GM19099 (cell line): ENCODE measurements around the gene KRT82.

ENCODE experiments used
- POLR2A ChIP-seq: IDR thresholded peaks from 3 replicates; pipeline ENCODE4 v1.6.1; 2011; ENCODE audit warnings: low read depth; ENCODE audit not compliant: insufficient read length; ENCODE audit errors: extremely low read depth

KRT82 gene

DNA sequence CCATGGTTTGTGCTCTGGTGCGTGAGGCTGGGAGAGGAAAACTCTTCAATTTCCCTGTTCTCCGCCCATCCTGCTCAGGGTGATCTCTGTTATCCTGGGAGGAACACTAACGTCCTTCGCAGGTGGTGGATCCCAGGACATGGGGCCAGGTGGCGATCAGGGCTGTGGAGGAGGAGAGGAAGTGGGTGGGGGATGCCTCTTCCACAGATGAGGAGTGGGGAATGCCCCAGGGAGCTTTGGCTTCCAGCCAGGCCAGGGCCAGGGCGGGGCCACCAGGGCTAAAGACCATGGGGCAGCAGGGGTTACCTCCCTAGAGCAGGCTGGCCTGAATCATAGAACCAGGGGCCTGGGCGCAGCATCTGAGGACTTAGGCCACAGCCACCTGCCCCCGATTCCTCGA is 31.4 kb upstream of the KRT82 start:
- no peak for TF ChIP-seq POLR2A

DNA sequence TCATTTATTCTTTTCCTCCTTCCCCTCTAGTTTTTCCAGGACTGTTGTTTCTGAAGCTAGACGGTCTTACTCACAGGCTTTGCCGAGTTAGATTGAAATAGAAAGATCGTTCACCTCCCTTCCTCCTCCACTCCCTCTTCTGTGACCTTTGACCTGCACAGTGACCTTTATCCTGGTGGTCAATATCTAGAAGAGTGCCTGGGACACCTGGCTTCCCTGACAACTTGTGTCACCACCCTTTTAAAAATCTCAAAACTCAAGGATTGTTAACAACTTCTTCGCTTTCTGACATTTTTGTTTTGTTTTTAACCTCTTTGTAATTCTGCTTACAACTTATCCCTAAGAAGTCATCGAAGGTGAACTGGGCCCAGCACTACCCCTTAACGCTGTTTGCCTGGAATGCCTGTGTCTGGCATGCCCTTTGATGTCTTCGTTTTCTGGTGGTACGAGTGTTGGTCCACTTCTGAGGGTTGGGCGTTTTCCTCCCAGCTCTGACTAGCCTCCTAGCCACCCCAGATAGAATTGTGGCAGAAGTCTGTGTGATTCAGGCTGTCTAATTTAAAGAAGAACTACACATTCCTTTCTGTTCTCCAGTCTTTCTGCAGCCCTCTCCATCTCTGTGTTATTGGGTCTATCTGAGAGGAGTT is 30.8 kb upstream of the KRT82 start:
- TF ChIP-seq POLR2A, result no peak

DNA sequence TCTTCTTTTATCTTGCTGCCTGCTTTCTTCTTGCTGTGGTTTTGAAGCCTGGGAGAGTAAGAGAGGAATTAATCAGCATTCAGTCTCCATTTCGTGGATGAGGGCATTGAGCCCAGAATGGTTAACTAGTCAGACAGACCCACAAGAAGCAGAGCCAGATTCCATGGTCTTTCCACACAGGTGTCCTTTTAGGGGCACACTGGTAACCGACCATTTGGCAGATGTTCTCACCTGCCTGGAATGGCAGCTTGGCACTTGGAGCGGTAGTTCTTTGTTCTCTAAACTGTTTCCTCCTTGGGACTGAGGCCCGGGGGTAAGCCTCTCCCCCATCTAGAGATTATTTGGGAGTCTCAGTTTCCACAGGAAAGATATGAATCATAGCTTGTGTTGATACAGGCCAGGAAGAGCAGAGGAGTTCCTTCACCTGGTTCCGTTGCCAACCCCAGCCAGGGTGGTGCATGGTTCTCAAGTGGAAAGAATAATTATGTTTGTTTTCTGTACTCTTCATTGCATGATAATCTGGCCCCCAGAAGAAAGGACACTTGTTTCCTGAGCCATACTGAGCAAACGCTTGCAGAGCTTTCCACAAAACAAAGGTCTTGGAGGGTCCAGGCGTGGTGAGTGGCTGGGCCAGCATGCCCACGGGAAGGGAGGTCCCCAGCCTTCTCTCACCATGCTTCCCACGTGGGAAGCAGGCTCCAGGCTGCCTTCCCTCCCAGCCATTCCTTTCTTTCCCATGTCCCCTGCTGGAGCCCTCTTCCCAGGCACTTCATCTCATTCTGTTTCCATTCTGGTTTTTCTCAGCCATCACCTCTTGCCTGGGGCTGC is 30.1 kb upstream of the KRT82 start:
- no peak for TF ChIP-seq POLR2A

DNA sequence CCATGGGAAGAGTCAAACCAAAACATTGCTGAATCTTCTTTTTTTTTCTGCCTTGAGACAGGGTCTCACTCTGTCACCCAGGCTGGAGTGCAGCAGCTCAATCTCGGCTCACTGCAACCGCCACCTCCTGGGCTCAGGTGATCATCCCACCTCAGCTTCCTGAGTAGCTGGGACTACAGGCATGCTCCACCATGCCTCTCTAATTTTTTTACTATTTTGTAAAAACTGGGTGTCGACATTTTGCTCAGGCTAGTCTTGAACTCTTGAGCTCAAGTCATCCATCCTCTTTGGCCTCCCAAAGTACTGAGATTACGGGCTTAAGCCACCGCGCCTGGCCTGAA is 29.5 kb upstream of the KRT82 start:
- TF ChIP-seq POLR2A, result no peak

DNA sequence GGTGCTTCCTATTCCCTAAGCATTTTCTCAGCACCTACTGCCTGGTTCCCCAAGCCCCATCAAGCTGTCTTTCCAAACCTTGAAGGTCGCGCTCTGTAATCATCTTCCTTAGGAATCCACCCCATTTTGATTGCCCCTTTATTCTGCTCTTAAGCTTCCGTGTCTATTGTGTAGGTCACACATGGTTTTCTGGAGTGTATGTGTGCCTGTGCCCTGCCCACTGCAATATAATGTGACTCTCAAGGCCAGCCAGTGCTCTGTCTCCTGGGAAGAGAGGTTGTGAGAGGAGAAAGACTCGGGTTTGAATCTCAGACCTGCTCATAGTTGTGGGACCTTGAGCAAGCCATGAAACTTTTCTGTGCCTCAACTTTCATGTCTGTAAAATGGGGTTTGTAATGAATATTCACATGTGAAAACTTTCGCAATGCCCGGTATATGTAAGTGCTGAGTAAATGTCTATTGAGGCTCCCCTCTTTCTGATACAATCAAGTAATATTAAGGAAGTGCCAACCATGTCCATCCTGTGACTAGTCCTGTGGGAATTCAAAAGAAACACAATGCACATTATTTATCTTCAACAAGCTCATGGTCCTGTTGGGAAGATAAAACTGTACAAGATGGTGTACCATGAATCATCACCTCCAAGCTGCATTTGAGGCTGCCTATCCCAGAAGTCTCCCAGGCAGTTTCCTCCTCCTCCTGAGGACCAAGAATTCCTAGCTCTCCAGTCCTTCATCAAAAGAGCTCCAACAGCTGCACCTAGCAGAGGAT is 28.8 kb upstream of the KRT82 start:
- TF ChIP-seq POLR2A, result no peak

DNA sequence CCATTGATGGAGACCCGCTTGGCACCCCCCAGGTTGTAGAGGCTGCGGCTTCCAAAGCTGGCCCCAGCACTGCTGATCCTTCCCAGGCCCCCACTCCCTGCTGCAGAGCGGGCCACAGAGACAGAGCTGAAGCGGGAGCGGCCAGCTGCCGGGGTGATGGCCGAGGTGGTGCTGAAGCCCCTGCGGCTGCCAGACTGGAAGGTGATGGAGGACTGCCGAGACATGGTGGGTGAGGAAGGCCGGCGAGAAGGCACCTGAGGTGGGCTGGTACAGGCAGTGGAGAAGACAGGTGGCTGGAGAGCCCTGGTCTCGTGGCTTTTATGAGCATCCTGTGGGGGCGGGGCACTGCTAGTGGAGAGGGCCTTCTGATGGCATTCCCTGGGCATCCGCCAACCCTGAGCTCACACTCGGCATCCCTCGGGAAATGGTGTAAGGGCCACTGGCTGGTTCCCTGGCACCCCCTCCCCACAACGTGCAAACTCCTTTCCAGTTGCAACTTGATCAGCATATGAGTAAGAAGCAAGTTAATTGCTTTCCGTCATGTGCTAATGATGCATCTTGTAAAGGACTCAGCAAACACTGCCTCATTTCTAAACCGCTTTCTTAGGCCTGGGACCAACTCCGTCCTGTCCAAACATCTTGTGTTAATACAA is 28.1 kb upstream of the KRT82 start, which contains the start of gene KRT75:
Gene KRT75, minus strand, starts transcription at position 291 of the 653 bp plus-strand sequence. Its CDS starts 67 bp downstream, at position 224.
- TF ChIP-seq POLR2A, result no peak

DNA sequence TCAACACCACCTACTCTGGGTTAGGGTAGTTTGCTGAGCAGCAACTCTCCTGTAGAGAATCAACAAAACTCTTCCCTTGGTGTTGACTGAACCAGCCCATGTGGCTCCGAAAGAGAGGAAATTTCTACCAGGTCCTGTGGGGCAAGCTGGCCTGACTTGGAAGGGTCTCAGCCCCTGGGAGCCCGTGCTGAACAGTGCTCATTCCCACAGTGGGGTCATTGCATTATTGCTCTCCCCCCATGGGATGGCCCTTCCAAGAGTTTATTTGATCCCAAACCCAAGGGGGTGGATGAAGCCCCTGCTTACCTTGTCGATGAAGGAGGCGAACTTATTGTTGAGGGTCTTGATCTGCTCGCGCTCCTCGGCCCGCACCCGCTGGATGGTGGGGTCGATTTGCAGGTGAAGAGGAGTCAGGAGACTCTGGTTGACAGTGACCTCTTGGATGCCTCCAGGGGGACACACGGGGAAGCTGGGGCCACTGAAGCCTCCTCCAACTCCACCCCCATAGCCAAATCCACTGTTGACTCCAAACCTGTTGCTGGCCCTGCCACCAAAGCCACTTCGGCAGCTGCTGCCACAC is 27.5 kb upstream of the KRT82 start:
- no peak for TF ChIP-seq POLR2A

DNA sequence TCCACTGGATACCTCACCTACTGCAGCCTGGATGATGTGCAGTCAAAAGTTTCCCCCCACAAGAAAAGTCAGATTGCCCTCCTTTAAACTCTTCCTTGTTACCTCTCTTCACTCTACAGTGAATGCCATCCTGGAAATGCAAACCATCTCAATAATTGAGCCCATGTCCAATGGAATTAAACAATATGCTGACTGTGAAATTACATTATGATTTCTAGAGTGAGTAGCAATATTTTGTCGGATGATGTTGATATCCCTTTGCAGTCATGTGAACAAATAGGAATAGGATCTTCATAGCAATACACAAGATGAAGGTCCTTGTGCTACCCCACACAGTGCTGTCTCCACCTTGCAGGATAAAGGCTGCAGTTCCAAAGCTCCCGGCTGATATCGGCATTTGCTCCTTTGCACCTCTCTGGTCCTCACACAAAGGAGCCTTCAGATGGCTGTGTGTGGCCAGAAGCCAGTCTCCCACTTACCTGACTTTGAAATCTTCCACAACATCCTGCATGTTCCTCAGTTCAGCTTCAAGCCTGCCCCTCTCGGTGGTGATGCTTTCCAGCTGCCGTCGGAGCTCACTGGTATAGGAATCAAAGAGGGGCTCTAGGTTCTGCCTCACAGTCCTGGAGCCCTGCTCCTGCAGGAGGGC is 26.5 kb upstream of the KRT82 start:
- no peak for TF ChIP-seq POLR2A

DNA sequence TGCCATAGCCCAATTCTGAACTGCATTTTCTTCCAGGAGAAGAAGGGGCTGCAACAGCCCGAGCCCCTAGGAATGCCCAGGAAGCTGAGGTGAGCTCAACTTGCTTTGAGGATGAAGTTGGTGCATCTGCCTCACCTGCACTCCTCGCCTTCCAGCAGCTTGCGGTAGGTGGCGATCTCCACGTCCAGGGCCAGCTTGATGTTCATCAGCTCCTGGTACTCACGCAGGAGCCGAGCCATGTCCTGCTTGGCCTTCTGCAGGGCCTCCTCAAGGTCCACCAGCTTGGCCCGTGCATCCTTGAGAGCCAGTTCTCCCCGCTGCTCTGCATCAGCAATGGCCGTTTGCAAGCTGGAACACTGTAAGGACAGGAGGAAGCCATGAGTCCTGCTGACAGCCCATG is 22.0 kb upstream of the KRT82 start:
- no peak for TF ChIP-seq POLR2A

DNA sequence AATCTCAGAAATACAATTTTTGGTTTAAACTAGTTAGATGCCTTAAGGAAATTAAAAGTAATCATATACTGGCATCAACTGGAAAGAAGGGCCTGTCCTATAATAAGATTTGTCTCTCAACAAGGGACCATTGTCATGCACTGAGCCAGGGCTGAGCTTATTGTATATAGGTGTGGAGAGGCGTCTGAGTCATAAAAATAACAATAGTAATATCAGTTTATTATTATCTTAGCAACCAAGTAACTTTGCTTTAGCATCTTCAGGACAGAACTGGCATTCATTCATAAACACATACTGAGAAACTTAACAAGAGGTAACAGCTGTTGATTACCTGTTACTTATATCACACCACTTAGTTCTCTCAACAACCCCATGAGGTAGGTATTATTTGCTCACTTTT is 20.9 kb upstream of the KRT82 start:
- no peak for TF ChIP-seq POLR2A

DNA sequence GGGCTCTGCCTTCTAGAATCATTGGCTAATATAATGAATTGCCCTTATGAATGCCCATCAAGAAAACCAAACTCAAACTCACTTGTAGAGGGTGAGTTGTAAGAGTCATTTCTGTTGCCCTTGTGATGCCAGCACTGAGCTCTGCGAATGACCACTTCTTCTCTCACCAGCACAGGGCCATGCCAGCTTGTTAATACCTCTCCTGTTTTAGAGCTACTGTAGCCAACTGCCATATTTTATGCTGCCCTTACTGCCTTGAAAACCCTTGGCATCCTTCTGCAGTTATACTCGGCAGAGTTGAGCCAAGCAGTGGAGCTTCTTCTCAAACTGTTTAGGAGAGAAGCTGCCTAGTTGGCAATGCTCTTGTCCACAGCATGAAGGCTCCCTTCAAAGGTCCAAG is 19.9 kb upstream of the KRT82 start:
- no peak for TF ChIP-seq POLR2A

DNA sequence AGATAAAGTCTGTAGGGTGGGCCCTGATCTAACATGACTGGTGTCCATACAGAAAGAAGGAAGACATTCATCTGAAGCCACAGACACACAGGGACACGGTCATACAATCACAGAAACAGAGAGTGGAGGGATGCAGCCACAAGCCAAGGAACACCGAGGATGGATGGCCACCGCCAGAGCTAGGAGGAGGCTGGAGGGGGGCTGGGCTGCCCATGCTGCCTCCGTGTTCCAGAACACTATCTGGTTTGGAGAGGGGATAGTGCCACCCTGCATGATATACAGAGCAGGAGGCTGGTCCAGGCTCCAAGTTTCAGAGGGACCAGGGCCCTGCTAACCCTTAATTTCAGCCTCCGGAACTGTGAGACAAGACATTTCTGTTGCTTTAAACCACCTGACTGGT is 19.3 kb upstream of the KRT82 start:
- TF ChIP-seq POLR2A, result no peak

DNA sequence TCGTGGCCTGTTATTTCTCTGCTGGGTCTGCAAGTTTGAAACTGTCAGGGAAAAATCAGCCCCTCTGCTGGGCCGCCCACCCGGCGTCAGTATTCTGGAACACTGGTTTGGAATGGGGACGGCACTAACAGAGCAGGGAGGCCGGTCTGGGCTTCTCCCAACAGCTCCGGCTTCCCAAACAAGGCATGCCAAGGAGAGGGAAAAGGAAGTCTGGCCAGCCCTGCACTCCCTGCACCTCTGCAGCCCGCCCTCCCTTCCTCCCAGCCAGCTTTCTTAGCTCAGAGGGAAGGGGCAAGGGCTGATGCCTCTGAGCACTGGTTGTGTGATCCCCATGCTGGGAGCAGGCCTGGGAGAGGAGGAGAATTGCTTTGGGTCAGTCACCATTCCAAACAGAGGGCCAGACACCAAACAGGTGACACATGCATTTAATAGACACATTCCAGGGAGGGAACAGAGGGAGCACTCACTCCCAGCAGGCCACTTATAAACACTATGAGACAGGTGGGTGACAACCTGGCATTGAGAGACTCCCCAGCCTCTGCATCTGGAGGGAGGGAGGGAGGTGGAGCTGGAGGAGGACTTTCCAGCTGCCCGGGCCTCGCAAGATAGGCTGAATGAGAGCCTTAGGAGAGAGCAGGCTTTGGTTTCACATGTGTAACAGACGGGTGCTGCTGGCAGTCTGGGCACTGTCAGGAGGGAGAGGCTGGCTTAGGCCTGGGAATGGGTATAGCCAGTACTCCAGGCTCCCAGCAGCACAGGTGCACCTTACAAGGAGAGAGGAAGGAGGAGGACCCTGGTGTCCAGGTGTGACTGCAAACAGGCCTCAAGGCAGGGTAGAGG is 17.7 kb upstream of the KRT82 start:
- TF ChIP-seq POLR2A, result no peak

DNA sequence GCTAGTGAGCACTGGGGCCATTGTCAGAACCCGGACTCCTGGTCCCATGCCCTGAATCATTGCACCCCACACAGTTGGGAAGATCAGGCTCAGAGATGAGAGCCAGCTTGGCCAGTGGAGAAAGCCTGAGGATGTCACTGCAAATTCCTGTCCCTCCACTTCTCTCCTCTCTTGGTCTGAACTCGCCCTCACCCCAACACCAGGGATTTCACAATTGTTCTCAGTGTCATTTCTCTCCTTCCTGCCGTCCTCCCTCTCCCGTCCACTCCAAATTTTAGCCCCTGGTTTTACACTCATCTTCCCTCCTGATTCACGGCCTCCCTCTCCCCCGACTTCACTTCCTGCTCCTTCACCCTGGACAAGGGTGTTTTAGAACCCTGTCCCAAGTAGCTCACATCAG is 16.9 kb upstream of the KRT82 start:
- TF ChIP-seq POLR2A, result no peak

DNA sequence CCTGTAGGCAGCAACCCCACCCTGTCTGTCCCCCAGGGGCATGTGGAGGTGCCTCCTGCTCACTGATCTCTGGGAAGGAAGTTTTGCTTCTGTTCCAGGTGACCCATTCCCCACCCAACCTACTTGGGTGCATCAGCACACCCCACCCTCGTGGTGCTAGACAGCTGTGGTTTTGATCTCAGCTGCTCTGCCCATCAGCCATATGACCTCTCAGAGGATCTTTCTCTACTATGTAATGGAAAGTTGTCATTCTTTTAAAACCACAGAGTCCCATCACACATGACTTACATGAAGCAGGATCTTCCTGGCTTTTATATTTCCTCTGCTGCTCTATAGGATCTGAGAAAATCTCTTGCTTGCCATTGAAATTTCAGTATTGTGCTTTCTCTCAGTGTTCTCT is 13.5 kb upstream of the KRT82 start:
- TF ChIP-seq POLR2A, result no peak
